Rectal smooth muscle tissue (tissue), 1 donor: ENCODE measurements around the gene HDHD5.

Experiments used
- H3K27ac ChIP-seq: one replicate; pipeline ENCODE4 v1.7.0; 2013; ENCODE audit warnings: low read depth, low read length, inconsistent platforms
- H3K27me3 ChIP-seq: one replicate; pipeline ENCODE4 v1.7.0; 2013; ENCODE audit warnings: low read length; ENCODE audit not compliant: control insufficient read depth, insufficient read depth
- H3K36me3 ChIP-seq: one replicate; pipeline ENCODE4 v1.7.0; 2013; ENCODE audit warnings: low read length; ENCODE audit not compliant: control insufficient read depth, insufficient read depth
- H3K4me1 ChIP-seq: one replicate; pipeline ENCODE4 v1.7.0; 2013; ENCODE audit warnings: low read length; ENCODE audit not compliant: control insufficient read depth, insufficient read depth
- H3K4me3 ChIP-seq: one replicate; pipeline ENCODE4 v1.7.0; 2013; ENCODE audit warnings: low read length
- H3K9ac ChIP-seq: one replicate; pipeline ENCODE4 v1.7.0; 2013; ENCODE audit warnings: low read length

Gene HDHD5

DNA sequence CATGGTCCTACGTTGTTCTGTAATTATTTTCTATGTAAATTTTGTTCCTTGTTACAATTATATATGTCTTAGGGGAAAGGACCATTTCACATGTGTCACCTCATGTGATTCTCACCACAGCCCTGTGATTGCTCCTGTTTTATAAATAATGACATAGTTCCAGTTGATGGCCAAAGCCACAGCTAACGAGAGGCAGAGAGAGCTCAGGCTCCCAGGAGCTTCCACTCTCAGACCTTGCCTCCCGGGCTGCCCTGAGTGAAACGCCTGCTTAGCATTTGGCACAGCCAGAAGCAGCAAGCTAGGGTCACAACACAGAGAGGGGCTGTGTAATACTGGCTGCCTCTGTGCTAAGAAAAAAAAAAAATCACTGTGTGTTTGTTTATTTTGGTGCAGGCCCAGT is 43.8 kb downstream of the HDHD5 start:
- Histone ChIP-seq H3K36me3 (no peaks in the 10 kb centered on the region), H3K4me3 (no peak overlapping the region), H3K27me3 (peaks cover 11% of the 10 kb centered on the region), H3K4me1 (no peaks in the 10 kb centered on the region), H3K27ac (no peak overlapping the region), H3K9ac (no peak overlapping the region)

- H3K9ac ChIP-seq = no peak overlapping the region
- H3K27ac ChIP-seq = no peak overlapping the region
- H3K36me3 ChIP-seq = no peaks in the 10 kb centered on the region
- no peaks in the 10 kb centered on the region for H3K4me1 ChIP-seq
- H3K27me3 ChIP-seq = peaks cover 9% of the 10 kb centered on the region
- no peak overlapping the region for H3K4me3 ChIP-seq
Observed at GRCh38 chr22:17114898-17115235, 44.2 kb downstream of the HDHD5 start.

DNA sequence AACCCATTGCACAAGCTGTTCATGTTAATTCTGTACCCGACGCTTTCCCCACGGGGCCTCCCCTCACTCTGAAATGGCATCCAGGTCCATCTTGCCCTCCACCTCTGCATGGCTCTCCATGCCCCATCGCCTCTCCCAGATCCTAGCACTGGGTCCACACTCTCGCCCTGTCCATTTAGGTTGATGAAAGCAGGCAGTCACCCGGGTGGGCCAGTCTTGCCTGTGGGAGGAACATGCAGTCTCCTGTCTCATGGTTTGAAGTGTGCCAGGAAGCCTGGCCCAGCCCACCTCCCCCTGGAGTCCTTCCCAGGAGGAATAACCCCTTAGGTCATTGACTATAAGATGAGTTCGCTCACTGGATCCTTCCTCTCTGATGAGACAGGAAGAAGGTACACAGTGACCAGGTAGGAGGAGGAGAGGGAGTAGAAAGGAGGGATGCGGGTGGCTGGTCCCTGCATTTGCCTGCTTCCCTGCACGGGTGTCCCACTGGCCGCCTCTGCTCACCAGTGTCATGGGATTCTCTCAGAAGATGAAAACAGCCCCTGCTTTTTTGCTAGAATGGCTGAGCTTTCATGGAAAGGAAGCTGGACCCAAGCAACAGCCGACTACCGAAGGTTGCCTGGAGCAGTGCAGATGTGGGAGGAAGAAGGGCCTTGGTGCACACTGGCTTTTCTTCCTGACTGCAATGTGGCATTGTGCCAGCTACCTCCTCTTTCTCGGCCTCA is 44.7 kb downstream of the HDHD5 start:
- Histone ChIP-seq H3K27ac (no peak overlapping the region), H3K4me3 (no peak overlapping the region), H3K36me3 (no peaks in the 10 kb centered on the region), H3K4me1 (no peaks in the 10 kb centered on the region), H3K27me3 (peaks cover 5% of the 10 kb centered on the region), H3K9ac (no peak overlapping the region)

- Histone ChIP-seq H3K36me3 (no peaks in the 10 kb centered on the region), H3K27me3 (no peaks in the 10 kb centered on the region), H3K4me1 (no peaks in the 10 kb centered on the region), H3K27ac (no peak overlapping the region), H3K9ac (no peak overlapping the region), H3K4me3 (no peak overlapping the region)
Observed at GRCh38 chr22:17113600-17113999, 45.5 kb downstream of the HDHD5 start.

- Histone ChIP-seq H3K4me3 (no peak overlapping the region), H3K9ac (no peak overlapping the region), H3K27me3 (no peaks in the 10 kb centered on the region), H3K4me1 (no peaks in the 10 kb centered on the region), H3K36me3 (no peaks in the 10 kb centered on the region), H3K27ac (no peak overlapping the region)
Observed at GRCh38 chr22:17112491-17113042, 46.5 kb downstream of the HDHD5 start.

DNA sequence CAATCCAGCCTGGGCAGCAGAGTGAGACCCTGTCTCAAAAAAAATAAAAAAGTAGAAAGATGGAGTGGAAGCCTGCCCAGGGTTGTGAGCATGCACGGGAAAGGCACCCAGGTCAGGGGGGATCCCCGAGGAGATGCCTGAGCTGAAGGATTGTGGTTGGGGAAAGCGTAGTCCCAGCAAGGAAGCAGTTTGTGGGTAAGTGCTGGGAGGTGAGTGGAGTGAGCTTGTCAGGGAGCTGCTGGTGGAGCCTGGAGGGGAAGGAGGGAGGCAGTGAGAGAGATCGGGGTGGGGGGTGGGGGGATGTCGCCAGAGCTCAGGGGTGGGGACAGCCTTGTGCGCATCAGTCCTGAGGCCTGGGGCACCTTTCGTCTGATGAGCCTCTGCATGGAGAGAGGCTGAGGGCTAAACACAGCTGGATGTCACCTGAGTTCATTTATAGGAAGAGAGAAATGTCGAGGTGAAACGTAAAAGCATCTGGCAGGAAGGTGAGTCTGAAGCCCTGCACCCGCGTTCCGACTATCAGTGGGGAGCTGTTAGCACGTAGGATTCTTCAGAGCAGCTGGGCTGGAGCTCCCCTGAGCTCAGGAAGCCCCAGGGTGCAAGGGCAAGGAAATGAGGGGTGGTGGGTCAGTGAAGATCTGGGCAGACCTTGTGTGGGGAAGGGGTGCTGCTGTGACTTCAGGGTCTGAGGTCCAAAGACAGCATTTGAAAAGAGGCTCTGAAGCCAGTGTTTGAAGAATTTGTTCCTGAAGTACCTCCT is 48.1 kb downstream of the HDHD5 start:
- no peak overlapping the region for H3K27ac ChIP-seq
- no peaks in the 10 kb centered on the region for H3K27me3 ChIP-seq
- no peak overlapping the region for H3K4me3 ChIP-seq
- peaks cover 2% of the 10 kb centered on the region for H3K36me3 ChIP-seq
- no peaks in the 10 kb centered on the region for H3K4me1 ChIP-seq
- H3K9ac ChIP-seq = no peak overlapping the region

DNA sequence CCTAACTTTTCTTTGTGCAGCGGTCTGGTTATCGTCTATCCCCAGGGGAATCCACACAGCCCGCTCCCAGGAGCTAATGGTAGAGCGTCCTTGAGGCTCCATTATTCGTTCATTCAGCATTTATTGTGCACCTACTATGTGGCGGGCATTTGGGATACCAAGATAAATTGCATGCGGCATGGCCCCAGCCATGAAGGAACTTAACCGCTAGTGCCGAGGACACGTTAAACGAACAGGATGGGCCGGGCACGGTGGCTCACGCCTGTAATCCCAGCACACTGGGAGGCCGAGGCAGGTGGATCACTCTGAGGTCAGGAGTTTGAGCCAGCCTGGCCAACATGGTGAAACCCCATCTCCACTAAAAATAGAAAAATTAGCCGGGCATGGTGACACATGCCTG is 49.1 kb downstream of the HDHD5 start:
- H3K9ac ChIP-seq = no peak overlapping the region

DNA sequence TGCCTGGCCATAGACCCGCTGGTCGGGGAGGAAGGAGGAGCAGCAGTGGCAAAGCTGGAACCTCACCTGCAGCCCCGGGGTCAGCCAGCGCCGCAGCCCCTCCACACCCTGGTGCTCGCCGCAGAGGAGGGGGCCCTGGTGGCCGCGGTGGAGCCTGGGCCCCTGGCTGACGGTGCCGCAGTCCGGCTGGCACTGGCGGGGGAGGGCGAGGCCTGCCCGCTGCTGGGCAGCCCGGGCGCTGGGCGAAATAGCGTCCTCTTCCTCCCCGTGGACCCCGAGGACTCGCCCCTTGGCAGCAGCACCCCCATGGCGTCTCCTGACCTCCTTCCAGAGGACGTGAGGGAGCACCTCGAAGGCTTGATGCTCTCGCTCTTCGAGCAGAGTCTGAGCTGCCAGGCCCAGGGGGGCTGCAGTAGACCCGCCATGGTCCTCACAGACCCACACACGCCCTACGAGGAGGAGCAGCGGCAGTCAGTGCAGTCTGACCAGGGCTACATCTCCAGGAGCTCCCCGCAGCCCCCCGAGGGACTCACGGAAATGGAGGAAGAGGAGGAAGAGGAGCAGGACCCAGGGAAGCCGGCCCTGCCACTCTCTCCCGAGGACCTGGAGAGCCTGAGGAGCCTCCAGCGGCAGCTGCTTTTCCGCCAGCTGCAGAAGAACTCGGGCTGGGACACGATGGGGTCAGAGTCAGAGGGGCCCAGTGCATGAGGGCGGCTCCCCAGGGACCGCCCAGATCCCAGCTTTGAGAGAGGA is 49.8 kb downstream of the HDHD5 start:
- Histone ChIP-seq H3K36me3 (peaks cover 8% of the 10 kb centered on the region), H3K4me3 (no peak overlapping the region), H3K9ac (no peak overlapping the region), H3K27ac (no peak overlapping the region), H3K4me1 (no peaks in the 10 kb centered on the region), H3K27me3 (no peaks in the 10 kb centered on the region)

More for the DNA sequence above, 49.1 kb downstream of the HDHD5 start:
- H3K27ac ChIP-seq = no peak overlapping the region
- no peak overlapping the region for H3K4me3 ChIP-seq
- H3K4me1 ChIP-seq = no peaks in the 10 kb centered on the region
- peaks cover 5% of the 10 kb centered on the region for H3K36me3 ChIP-seq
- no peaks in the 10 kb centered on the region for H3K27me3 ChIP-seq

- Histone ChIP-seq H3K27ac (no peak overlapping the region), H3K9ac (no peak overlapping the region), H3K4me3 (no peak overlapping the region), H3K4me1 (no peaks in the 10 kb centered on the region), H3K27me3 (no peaks in the 10 kb centered on the region), H3K36me3 (peaks cover 8% of the 10 kb centered on the region)
Observed at GRCh38 chr22:17108256-17109112, 50.6 kb downstream of the HDHD5 start.

DNA sequence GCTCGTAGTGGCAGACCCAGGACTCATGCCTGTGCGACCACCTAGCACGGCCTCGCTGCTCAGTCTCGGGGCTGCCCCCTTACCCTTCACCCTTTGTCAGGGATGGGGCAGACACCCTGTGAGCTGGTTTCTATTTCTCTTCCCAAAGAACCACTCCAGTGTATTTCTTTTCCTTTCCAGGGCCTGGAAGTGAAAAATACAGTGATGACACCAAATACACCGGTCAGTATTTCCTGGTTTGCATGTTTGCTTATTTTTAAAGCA is 51.6 kb downstream of the HDHD5 start:
- no peak overlapping the region for H3K27ac ChIP-seq
- H3K36me3 ChIP-seq = peaks cover 8% of the 10 kb centered on the region
- H3K9ac ChIP-seq = no peak overlapping the region
- H3K4me3 ChIP-seq = no peak overlapping the region
- no peaks in the 10 kb centered on the region for H3K4me1 ChIP-seq
- no peaks in the 10 kb centered on the region for H3K27me3 ChIP-seq

DNA sequence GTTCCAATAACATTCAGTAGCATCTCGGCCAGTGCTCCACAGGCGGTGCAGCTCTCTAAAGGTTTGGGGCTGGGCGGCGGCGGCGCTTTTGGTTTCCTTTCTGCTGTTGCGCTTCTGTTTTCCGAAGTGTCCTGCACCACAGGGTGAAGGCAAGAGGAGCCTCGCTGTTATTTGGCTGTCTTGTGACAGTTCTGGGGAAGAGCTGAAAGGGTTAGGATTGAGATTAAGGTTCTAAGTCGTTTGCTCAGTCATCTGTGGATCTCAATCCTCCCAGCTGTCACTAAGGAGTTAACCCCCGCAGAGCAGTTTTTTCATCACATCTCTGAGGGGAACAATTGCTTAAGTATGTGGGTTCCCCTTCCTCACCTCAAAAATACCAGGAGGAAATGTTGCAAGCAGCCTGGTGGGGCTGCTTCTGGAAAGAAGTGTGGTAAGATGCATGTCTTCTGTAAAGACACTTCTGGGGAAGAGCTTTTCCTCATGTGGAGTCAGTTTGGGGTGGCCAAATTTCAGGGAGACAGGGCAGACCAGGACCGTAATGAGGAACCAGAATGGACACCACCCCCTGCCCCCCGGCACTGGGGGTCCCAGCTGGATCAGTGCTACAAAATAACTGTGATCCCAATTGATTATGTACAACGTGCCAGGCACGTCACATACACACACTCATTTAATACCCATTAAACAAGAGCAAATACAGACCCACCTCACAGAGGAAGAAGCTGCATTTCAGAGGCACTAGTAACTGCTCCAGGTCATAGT is 52.1 kb downstream of the HDHD5 start:
- no peak overlapping the region for H3K27ac ChIP-seq
- no peaks in the 10 kb centered on the region for H3K27me3 ChIP-seq
- H3K9ac ChIP-seq = no peak overlapping the region
- no peak overlapping the region for H3K4me3 ChIP-seq
- peaks cover 12% of the 10 kb centered on the region for H3K36me3 ChIP-seq
- no peaks in the 10 kb centered on the region for H3K4me1 ChIP-seq
